GM23338 (cell line): ENCODE data around the gene NTRK3. TPM values are rescaled to one million over a fixed set of nuclear protein-coding genes. Genes with fewer than 3 reads are reported as not detected.
A peak's percentile ranks its signal among the peaks of the same experiment; 100 is the strongest.
"Not testable (repeated sequence)": the region's sequence is repeated elsewhere in the genome, so short reads cannot be mapped to it uniquely, and the experiment has no call there.

Source experiments
- ATAC-seq: fragments of 200-7000 bp; cut with Tn5 transposase; 3 replicates; pipeline ENCODE4 v1.9.1; 2020
- DNase-seq: peaks from one replicate; pipeline ENCODE4 v3.0.0-alpha.2; 2015; ENCODE audit warnings: low spot score
- H2AFZ ChIP-seq: fragments of 200-600 bp; sonication (generic); 2 replicates; pipeline ENCODE4 v1.8.0; 2016; ENCODE audit warnings: antibody characterized with exemption, mild to moderate bottlenecking, moderate library complexity
- H3F3A ChIP-seq: fragments of 200-600 bp; sonication (generic); replicated peaks from 2 replicates; pipeline ENCODE4 v1.8.0; 2017; ENCODE audit warnings: antibody characterized with exemption, mixed run types, low read depth
- H3K27ac ChIP-seq: fragments of 200-600 bp; sonication (generic); 2 replicates; pipeline ENCODE4 v1.6.1; 2016; ENCODE audit warnings: low read depth
- H3K27me3 ChIP-seq: fragments of 200-600 bp; sonication (generic); 2 replicates; pipeline ENCODE4 v1.8.0; 2016; ENCODE audit warnings: mild to moderate bottlenecking, mixed run types, moderate library complexity; ENCODE audit not compliant: insufficient read depth
- H3K36me3 ChIP-seq: fragments of 200-600 bp; sonication (generic); 2 replicates; pipeline ENCODE4 v1.8.0; 2016; ENCODE audit warnings: mild to moderate bottlenecking; ENCODE audit not compliant: insufficient read depth
- H3K4me1 ChIP-seq: fragments of 200-600 bp; sonication (generic); 2 replicates; pipeline ENCODE4 v1.8.0; 2016; ENCODE audit warnings: mild to moderate bottlenecking, moderate library complexity; ENCODE audit not compliant: insufficient read depth
- H3K4me2 ChIP-seq: fragments of 200-600 bp; sonication (generic); 2 replicates; pipeline ENCODE4 v1.7.1; 2017; ENCODE audit warnings: mixed run types
- H3K4me3 ChIP-seq: fragments of 200-600 bp; sonication (generic); 2 replicates; pipeline ENCODE4 v1.6.1; 2016; ENCODE audit warnings: mixed run types
- H3K79me2 ChIP-seq: fragments of 200-600 bp; sonication (generic); replicated peaks from 2 replicates; pipeline ENCODE4 v1.8.0; 2017; ENCODE audit warnings: mild to moderate bottlenecking; ENCODE audit not compliant: insufficient read depth
- H3K9me2 ChIP-seq: fragments of 200-600 bp; sonication (generic); 2 replicates; pipeline ENCODE4 v1.8.0; 2017; ENCODE audit not compliant: insufficient read depth
- H4K20me1 ChIP-seq: fragments of 200-600 bp; sonication (generic); replicated peaks from 2 replicates; pipeline ENCODE4 v1.8.0; 2017; ENCODE audit warnings: mild to moderate bottlenecking; ENCODE audit not compliant: insufficient read depth
- H3K27ac Mint-ChIP-seq: 2 replicates; pipeline ENCODE4 v1.8.0; 2020; ENCODE audit warnings: inconsistent platforms, mild to moderate bottlenecking, moderate library complexity, mixed read lengths
- H3K27me3 Mint-ChIP-seq: 3 replicates; pipeline ENCODE4 v1.8.0; 2022; ENCODE audit warnings: low read depth, mild to moderate bottlenecking, moderate library complexity, mixed read lengths, inconsistent platforms; ENCODE audit not compliant: insufficient read depth, poor library complexity
- H3K36me3 Mint-ChIP-seq: 3 replicates; pipeline ENCODE4 v1.8.0; 2021; ENCODE audit warnings: low read depth, mild to moderate bottlenecking, inconsistent platforms, moderate library complexity, mixed read lengths
- H3K4me1 Mint-ChIP-seq: 3 replicates; pipeline ENCODE4 v1.8.0; 2020; ENCODE audit warnings: mild to moderate bottlenecking, inconsistent platforms, mixed read lengths
- H3K4me3 Mint-ChIP-seq: 3 replicates; pipeline ENCODE4 v1.8.0; 2021; ENCODE audit warnings: moderate library complexity, mild to moderate bottlenecking, inconsistent platforms, mixed read lengths
- H3K9me3 Mint-ChIP-seq: 3 replicates; pipeline ENCODE4 v1.8.0; 2020; ENCODE audit warnings: moderate library complexity, mild to moderate bottlenecking, inconsistent platforms, mixed read lengths
- CREB1 ChIP-seq: fragments of 250-450 bp; sonication (Bioruptor Pico); IDR thresholded peaks from 2 replicates; pipeline ENCODE4 v1.5.0; 2020; ENCODE audit warnings: low read depth, mild to moderate bottlenecking, moderate library complexity
- ETS1 ChIP-seq: IDR thresholded peaks from 2 replicates; pipeline ENCODE4 v1.6.1; 2016; ENCODE audit warnings: antibody characterized with exemption
- EZH2 ChIP-seq: fragments of 200-600 bp; sonication (generic); IDR thresholded peaks from one replicate; pipeline ENCODE4 v1.8.0; 2017; ENCODE audit warnings: antibody characterized with exemption, mild to moderate bottlenecking, low read depth; ENCODE audit not compliant: unreplicated experiment
- JUNB ChIP-seq: IDR thresholded peaks from one replicate; pipeline ENCODE4 v1.6.1; 2016; ENCODE audit warnings: antibody characterized with exemption; ENCODE audit not compliant: unreplicated experiment
- NANOG ChIP-seq: IDR thresholded peaks from 2 replicates; pipeline ENCODE4 v1.6.1; 2016; ENCODE audit warnings: antibody characterized with exemption, borderline replicate concordance
- POLR2AphosphoS5 ChIP-seq: IDR thresholded peaks from 2 replicates; pipeline ENCODE4 v1.6.1; 2016; ENCODE audit warnings: antibody characterized with exemption, low read depth
- REST ChIP-seq: IDR thresholded peaks from one replicate; pipeline ENCODE4 v1.6.1; 2018; ENCODE audit warnings: antibody characterized with exemption; ENCODE audit not compliant: unreplicated experiment
- STAT1 ChIP-seq: IDR thresholded peaks from one replicate; pipeline ENCODE4 v1.6.1; 2016; ENCODE audit warnings: antibody characterized with exemption; ENCODE audit not compliant: unreplicated experiment
- ZNF114 ChIP-seq: fragments of 250-450 bp; sonication (Bioruptor Pico); IDR thresholded peaks from 2 replicates; pipeline ENCODE4 v1.5.0; 2020; ENCODE audit warnings: mild to moderate bottlenecking, moderate library complexity
- ZNF331 ChIP-seq: fragments of 250-450 bp; sonication (Bioruptor Pico); IDR thresholded peaks from 2 replicates; pipeline ENCODE4 v1.5.0; 2020; ENCODE audit warnings: low read depth, mild to moderate bottlenecking, moderate library complexity
- ZNF462 ChIP-seq: fragments of 250-450 bp; sonication (Bioruptor Pico); IDR thresholded peaks from 2 replicates; pipeline ENCODE4 v1.5.0; 2020; ENCODE audit warnings: mild to moderate bottlenecking, moderate library complexity
- polyA plus RNA-seq: library from polyadenylated mRNA; unstranded; fragments of >200 nt; fragmentation: Nextera tagmentation; extraction: Ambion mirVana; gene quantifications from 2 replicates; pipeline ENCODE4 v1.2.1, GENCODE V29; 2016
- total RNA-seq: library from RNA; depleted of rRNA; stranded (reverse); fragments of >200 nt; shearing (Covaris generic); gene quantifications from 2 replicates; pipeline ENCODE4 v1.2.3, GENCODE V29; 2014

The NTRK3 gene
- total and polyA plus RNA-seq, 2 experiments from 2014 or later, result 3.1 to 5.3 TPM

- H3K4me1 Mint-ChIP-seq, result peaks cover 34% of the 10 kb centered on the region
- not testable (repeated sequence) for H2AFZ ChIP-seq, H3K27ac Mint-ChIP-seq, H3K27me3 ChIP-seq, H3K36me3 ChIP-seq, H3K4me3 ChIP-seq, ATAC-seq, H3F3A ChIP-seq, H3K27me3 Mint-ChIP-seq, H4K20me1 ChIP-seq, H3K79me2 ChIP-seq, DNase-seq, H3K36me3 Mint-ChIP-seq, H3K4me2 ChIP-seq, H3K9me3 Mint-ChIP-seq, H3K4me3 Mint-ChIP-seq
- Histone ChIP-seq H3K4me1 (peaks cover 13% of the 10 kb centered on the region; the same call in 1 of the 2 replicates), H3K9me2 (peaks cover 12% of the 10 kb centered on the region), H3K27ac (0 out of 2 replicates have a peak overlapping the region, but pooled peaks have one; percentile 33)
Measured at GRCh38 chr15:88072133-88072532, 184.4 kb downstream of the NTRK3 start.

GRCh38 chr15:88071141-88071540 lies 185.4 kb downstream of the NTRK3 start:
- H3K4me1 Mint-ChIP-seq, result peaks cover 43% of the 10 kb centered on the region
- no peak overlapping the region for H3K27ac ChIP-seq
- no peaks in the 10 kb centered on the region for H3F3A ChIP-seq
- TF ChIP-seq STAT1 (no peak), CREB1 (CRISPR knock-in tag) (no peak), ZNF114 (CRISPR knock-in tag) (no peak), JUNB (no peak), ETS1 (no peak), ZNF462 (CRISPR knock-in tag) (no peak), ZNF331 (CRISPR knock-in tag) (no peak), REST (no peak), NANOG (no peak), EZH2 (no peak), POLR2AphosphoS5 (no peak)

More at GRCh38 chr15:88071141-88071540, 185.4 kb downstream of the NTRK3 start:
- no peak overlapping the region for H3K27ac Mint-ChIP-seq
- Histone ChIP-seq H3K4me3 (no peak overlapping the region), H4K20me1 (no peaks in the 10 kb centered on the region), H3K4me1 (peaks cover 13% of the 10 kb centered on the region; the same call in 1 of the 2 replicates), H3K79me2 (no peaks in the 10 kb centered on the region), H3K27me3 (no peaks in the 10 kb centered on the region), H2AFZ (no peak overlapping the region), H3K36me3 (no peaks in the 10 kb centered on the region), H3K4me2 (no peak overlapping the region), H3K9me2 (peaks cover 19% of the 10 kb centered on the region)
- no peaks in the 10 kb centered on the region for H3K9me3 Mint-ChIP-seq
- ATAC-seq (no peak), DNase-seq (no peak)
- H3K27me3 Mint-ChIP-seq, result peaks cover 7% of the 10 kb centered on the region
- no peak overlapping the region for H3K4me3 Mint-ChIP-seq
- no peaks in the 10 kb centered on the region for H3K36me3 Mint-ChIP-seq
